Endothelial cell of umbilical vein (primary cell): Measurements from ENCODE around the gene PHAF1. TPM values are rescaled to one million over a fixed set of nuclear protein-coding genes. Genes with fewer than 3 reads are reported as not detected.

ENCODE experiments used
- BruUV-seq: library from RNA; stranded (reverse); fragments of 400-500 nt; replicated peaks from 2 replicates; lab custom pipeline; 2021; lab: Mats Ljungman, UMichigan
- CTCF ChIA-PET: fragments of 300-600, 350-600 bp; sonication (Branson Sonifier 250); formaldehyde crosslinking; loops from one replicate; lab custom pipeline; 2021; ENCODE audit warnings: antibody characterized with exemption, inconsistent platforms; lab: Charles Lee
- POLR2A ChIA-PET: fragments of 300-600, 350-600 bp; sonication (Branson Sonifier 250); formaldehyde crosslinking; loops from one replicate; lab custom pipeline; 2021; ENCODE audit warnings: antibody characterized with exemption, inconsistent platforms; lab: Charles Lee
- DNase-seq: peaks from one replicate; pipeline ENCODE4 v3.0.0-alpha.2; 2011; ENCODE audit warnings: low read depth, low spot score
- FAIRE-seq: peaks from 2 replicates; lab custom pipeline; 2011; peaks lifted over from hg19 to GRCh38; lab: Jason Lieb, UNC
- H2AFZ ChIP-seq: 2 replicates; pipeline ENCODE4 v1.6.0; 2012; ENCODE audit warnings: low read depth, low read length, control low read depth, inconsistent platforms
- H3K27ac ChIP-seq: 2 replicates; pipeline ENCODE4 v1.5.1; 2011; ENCODE audit warnings: low read depth, mild to moderate bottlenecking, control low read depth, low read length, moderate library complexity; ENCODE audit not compliant: insufficient read depth
- H3K27me3 ChIP-seq, 2 experiments: 2 replicates each; pipeline versions ENCODE4 v1.6.0 to v1.6.1; 2011; ENCODE audit warnings: low read length in 2 of 2, mixed read lengths in 1 of 2; ENCODE audit not compliant: control insufficient read depth in 2 of 2, insufficient read depth in 2 of 2
- H3K36me3 ChIP-seq, 2 experiments: 2 replicates in 1 of 2; 3 replicates in 1 of 2; pipeline ENCODE4 v1.5.1; 2011; ENCODE audit warnings: low read length in 2 of 2, mild to moderate bottlenecking in 1 of 2, moderate library complexity in 1 of 2; ENCODE audit not compliant: control insufficient read depth in 2 of 2, insufficient read depth in 2 of 2; ENCODE audit errors: extremely low read depth in 1 of 2
- H3K4me1 ChIP-seq: 3 replicates; pipeline ENCODE4 v1.5.1; 2011; ENCODE audit warnings: mild to moderate bottlenecking, low read length; ENCODE audit not compliant: control insufficient read depth, insufficient read depth; ENCODE audit errors: extremely low read depth
- H3K4me2 ChIP-seq: 2 replicates; pipeline ENCODE4 v1.6.1; 2011; ENCODE audit warnings: low read length, control low read depth, mixed read lengths; ENCODE audit not compliant: insufficient read depth
- H3K4me3 ChIP-seq, 3 experiments: fragments of 200-600 bp in 1 of 3; sonication (generic), shearing (Covaris generic) in 1 of 3; replicated peaks in 1 of 3; 2 replicates each; pipeline ENCODE4 v1.5.1; 2011 to 2016; ENCODE audit warnings: control low read depth in 3 of 3, low read length in 3 of 3, mild to moderate bottlenecking in 2 of 3, inconsistent platforms in 1 of 3, low read depth in 1 of 3, moderate library complexity in 1 of 3; ENCODE audit not compliant: insufficient read depth in 1 of 3
- H3K79me2 ChIP-seq: 2 replicates; pipeline ENCODE4 v1.6.0; 2012; ENCODE audit warnings: low read length, inconsistent platforms; ENCODE audit not compliant: control insufficient read depth, insufficient read depth
- H3K9ac ChIP-seq: replicated peaks from 2 replicates; pipeline ENCODE3; 2011; ENCODE audit warnings: low read length, control low read depth; ENCODE audit not compliant: insufficient read depth; ENCODE audit errors: extremely low read depth
- H3K9me1 ChIP-seq: replicated peaks from 3 replicates; pipeline ENCODE4 v1.6.0; 2011; ENCODE audit warnings: mild to moderate bottlenecking, low read length; ENCODE audit not compliant: control insufficient read depth, insufficient read depth; ENCODE audit errors: extremely low read depth
- H3K9me3 ChIP-seq: replicated peaks from 2 replicates; pipeline ENCODE4 v1.5.1; 2012; ENCODE audit warnings: low read length, inconsistent platforms; ENCODE audit not compliant: control insufficient read depth, insufficient read depth
- H4K20me1 ChIP-seq: replicated peaks from 2 replicates; pipeline ENCODE3; 2011; ENCODE audit warnings: mild to moderate bottlenecking, low read length; ENCODE audit not compliant: control insufficient read depth, insufficient read depth; ENCODE audit errors: extremely low read depth
- EZH2 ChIP-seq: IDR thresholded peaks from 2 replicates; pipeline ENCODE4 v1.6.1; 2012; ENCODE audit warnings: borderline replicate concordance, low read depth, mild to moderate bottlenecking, moderate library complexity, low read length, inconsistent platforms; ENCODE audit not compliant: severe bottlenecking
- FOS ChIP-seq: IDR thresholded peaks from 2 replicates; pipeline ENCODE4 v1.6.1; 2011; ENCODE audit warnings: mild to moderate bottlenecking, low read length, moderate library complexity, borderline replicate concordance; ENCODE audit not compliant: insufficient read depth
- MAX ChIP-seq: IDR thresholded peaks from 2 replicates; pipeline ENCODE4 v1.6.1; 2011; ENCODE audit not compliant: insufficient read depth, insufficient read length
- POLR2A ChIP-seq: IDR thresholded peaks from 2 replicates; pipeline ENCODE4 v1.6.1; 2012; ENCODE audit warnings: low read depth, mild to moderate bottlenecking, control low read depth, low read length
- POLR2AphosphoS5 ChIP-seq: IDR thresholded peaks from 2 replicates; pipeline ENCODE4 v1.6.1; 2012; ENCODE audit warnings: low read depth, mild to moderate bottlenecking, control low read depth, low read length, moderate library complexity; ENCODE audit not compliant: insufficient read depth
- dilution Hi-C: fragments of 300-500 bp; cut with MboI; formaldehyde crosslinking; loops from one replicate; pipeline ENCODE4 v1.15.0; 2019; ENCODE audit warnings: low sequenced_read_pairs; ENCODE audit not compliant: extremely low pct_ligation_motif_present
- intact Hi-C: fragments of 100-400 bp; cut with micrococcal nuclease; formaldehyde crosslinking; loops from one replicate; pipeline ENCODE4 v1.10.0; 2022
- polyA plus RNA-seq, 4 experiments: library from polyadenylated mRNA; depleted of rRNA in 3 of 4; stranded (reverse) in 3 of 4; unstranded in 1 of 4; fragments of >200 nt; gene quantifications; 2 replicates each; pipeline versions ENCODE4 v1.2.1 to v1.2.3, GENCODE V29; 2011 to 2012; ENCODE audit warnings: missing spikeins in 1 of 4
- total RNA-seq: library from RNA; stranded (reverse); gene quantifications from 2 replicates; pipeline ENCODE4 v1.2.3, GENCODE V29; 2021

PHAF1 gene
- total and polyA plus RNA-seq, 2 donors (not counting 3 experiments of a cell fraction or from before 2014, with no cell fraction given), result 18.5 to 21.9 TPM

GRCh38 chr16:67163164-67163998 is 53.6 kb downstream of the PHAF1 start:
- intact Hi-C loops, result no loop called here
- FAIRE-seq (peak; percentile 77), DNase-seq (peak; percentile 55)
- H3K27me3 ChIP-seq, result peaks cover 36 to 46% of the 10 kb centered on the region in 2 experiments
- H3K9ac ChIP-seq, result no peak overlapping the region
- TF ChIP-seq POLR2AphosphoS5 (peak; percentile 37), POLR2A (no peak), FOS (no peak), EZH2 (peak; percentile 72)
- H4K20me1 ChIP-seq, result no peaks in the 10 kb centered on the region
- H3K27ac ChIP-seq, result no peak overlapping the region
- no peaks in the 10 kb centered on the region for H3K9me3 ChIP-seq
- H3K4me2 ChIP-seq, result peak overlapping the region; percentile 43
- H2AFZ ChIP-seq, result peak overlapping the region; percentile 38
- no peaks in the 10 kb centered on the region for H3K79me2 ChIP-seq
- ChIA-PET CTCF (interaction anchor here (0.7 to 3.4 kb wide), 6 partner anchors 8 to 145 kb away, joined by 3 to 23 read pairs (median 6); no protein-coding TSS in a partner anchor), POLR2A (no interaction called here)
- H3K4me1 ChIP-seq, result peaks cover 18% of the 10 kb centered on the region
- no peaks in the 10 kb centered on the region for H3K9me1 ChIP-seq
- peak overlapping the region in 1 of 3 experiments; percentile 8 for H3K4me3 ChIP-seq
- BruUV-seq, result no TSS peak
- H3K36me3 ChIP-seq, result no peaks in the 10 kb centered on the region
- dilution Hi-C loops, result no loop called here

- H3K9ac ChIP-seq, result no peak overlapping the region
- no peaks in the 10 kb centered on the region for H3K79me2 ChIP-seq
- peaks cover 18% of the 10 kb centered on the region for H3K4me1 ChIP-seq
- H3K9me1 ChIP-seq, result no peaks in the 10 kb centered on the region
- H2AFZ ChIP-seq, result no peak overlapping the region
- no peak overlapping the region for H3K27ac ChIP-seq
- no peak for DNase-seq
- H3K27me3 ChIP-seq, result peaks cover 36 to 46% of the 10 kb centered on the region in 2 experiments
- no TSS peak for BruUV-seq
- intact Hi-C loops (no loop called here), dilution Hi-C loops (no loop called here)
- no peaks in the 10 kb centered on the region for H3K36me3 ChIP-seq
- FAIRE-seq, result no peak
- TF ChIP-seq MAX (no peak), EZH2 (no peak), FOS (no peak), POLR2AphosphoS5 (no peak)
- peak overlapping the region in 1 of 3 experiments; percentile 8 for H3K4me3 ChIP-seq
- POLR2A ChIA-PET, result interaction anchor here (0.8 kb wide), 1 partner anchor 65 kb away, joined by 5 read pairs; no protein-coding TSS in a partner anchor
- H3K9me3 ChIP-seq, result no peaks in the 10 kb centered on the region
- CTCF ChIA-PET, result interaction anchor here (0.7 to 3.4 kb wide), 4 partner anchors 9 to 21 kb away, joined by 3 to 23 read pairs (median 10); no protein-coding TSS in a partner anchor
- no peaks in the 10 kb centered on the region for H4K20me1 ChIP-seq
- H3K4me2 ChIP-seq, result peak overlapping the region; percentile 43
These were observed 54.3 kb downstream of the PHAF1 start for GRCh38 chr16:67163999-67164558.
